ENCODE measurements around the gene SLCO3A1.
"Not testable (repeated sequence)": the region's sequence is repeated elsewhere in the genome, so short reads cannot be mapped to it uniquely, and the experiment has no call there.

Gene SLCO3A1

GRCh38 chr15:92161039-92161670 is 307.6 kb downstream of the SLCO3A1 start:
- no peak for DNase-seq (ENCODE audit: low read depth in 2 of 2)

DNA sequence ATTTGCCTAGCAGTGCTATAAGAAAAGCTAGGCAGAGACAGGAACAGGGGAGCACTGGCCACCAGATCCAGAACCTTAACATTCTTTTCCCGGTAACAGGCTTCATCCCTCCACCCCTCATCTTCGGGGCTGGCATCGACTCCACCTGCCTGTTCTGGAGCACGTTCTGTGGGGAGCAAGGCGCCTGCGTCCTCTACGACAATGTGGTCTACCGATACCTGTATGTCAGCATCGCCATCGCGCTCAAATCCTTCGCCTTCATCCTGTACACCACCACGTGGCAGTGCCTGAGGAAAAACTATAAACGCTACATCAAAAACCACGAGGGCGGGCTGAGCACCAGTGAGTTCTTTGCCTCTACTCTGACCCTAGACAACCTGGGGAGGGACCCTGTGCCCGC is 309.1 kb downstream of the SLCO3A1 start:
- no peak for DNase-seq (ENCODE audit: low read depth in 2 of 2)

GRCh38 chr15:92163641-92164040 is 310.1 kb downstream of the SLCO3A1 start:
- DNase-seq (ENCODE audit: low read depth in 2 of 2): no peak

GRCh38 chr15:92164327-92165000 is 311.0 kb downstream of the SLCO3A1 start:
- no peak for DNase-seq (ENCODE audit: low read depth in 2 of 2)

GRCh38 chr15:92165001-92165346 is 311.5 kb downstream of the SLCO3A1 start:
- no peak for DNase-seq (ENCODE audit: low read depth in 2 of 2)

DNA sequence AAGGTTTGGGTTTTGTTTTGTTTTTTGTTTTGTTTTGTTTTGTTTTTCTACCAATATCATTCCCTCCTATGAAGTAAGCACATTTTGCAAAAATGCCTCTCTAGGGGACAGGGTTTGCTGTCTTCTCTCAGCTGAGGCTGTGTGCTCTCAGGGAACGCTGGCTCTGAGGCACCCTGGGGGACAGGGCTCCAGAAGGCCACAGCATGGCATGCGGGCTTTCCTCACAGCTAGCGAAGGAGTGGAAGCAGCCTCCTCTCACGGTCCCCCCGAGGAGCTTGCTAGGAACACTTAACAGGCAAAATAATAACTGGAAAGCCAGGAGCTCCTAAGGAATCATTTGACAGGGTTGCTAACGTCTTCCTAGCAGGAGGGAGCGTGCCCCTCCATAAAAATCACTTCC is 312.5 kb downstream of the SLCO3A1 start:
- no peak for DNase-seq (ENCODE audit: low read depth in 2 of 2)

GRCh38 chr15:92166751-92167405 is 313.4 kb downstream of the SLCO3A1 start:
- no peak for DNase-seq (ENCODE audit: low read depth in 2 of 2)

DNA sequence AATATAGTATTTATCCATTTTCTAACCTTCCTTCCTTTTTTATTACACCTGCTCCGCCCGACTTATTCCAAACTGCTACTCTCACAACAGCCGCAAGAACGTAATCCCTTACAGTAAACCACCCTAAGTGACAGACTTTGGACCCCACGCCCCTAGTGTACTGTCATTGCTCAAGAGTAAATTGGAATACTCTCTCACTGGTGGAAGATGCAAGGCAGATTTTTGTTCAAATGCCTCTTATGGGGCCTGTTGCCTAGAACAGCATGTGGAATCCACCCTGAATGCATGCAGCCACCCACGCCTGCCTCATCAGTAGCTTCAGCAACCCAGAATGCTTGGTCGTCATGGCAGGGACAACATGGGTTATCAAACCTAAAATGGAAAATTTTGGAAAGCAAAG is 313.9 kb downstream of the SLCO3A1 start:
- no peak for DNase-seq (ENCODE audit: low read depth in 2 of 2)

DNA sequence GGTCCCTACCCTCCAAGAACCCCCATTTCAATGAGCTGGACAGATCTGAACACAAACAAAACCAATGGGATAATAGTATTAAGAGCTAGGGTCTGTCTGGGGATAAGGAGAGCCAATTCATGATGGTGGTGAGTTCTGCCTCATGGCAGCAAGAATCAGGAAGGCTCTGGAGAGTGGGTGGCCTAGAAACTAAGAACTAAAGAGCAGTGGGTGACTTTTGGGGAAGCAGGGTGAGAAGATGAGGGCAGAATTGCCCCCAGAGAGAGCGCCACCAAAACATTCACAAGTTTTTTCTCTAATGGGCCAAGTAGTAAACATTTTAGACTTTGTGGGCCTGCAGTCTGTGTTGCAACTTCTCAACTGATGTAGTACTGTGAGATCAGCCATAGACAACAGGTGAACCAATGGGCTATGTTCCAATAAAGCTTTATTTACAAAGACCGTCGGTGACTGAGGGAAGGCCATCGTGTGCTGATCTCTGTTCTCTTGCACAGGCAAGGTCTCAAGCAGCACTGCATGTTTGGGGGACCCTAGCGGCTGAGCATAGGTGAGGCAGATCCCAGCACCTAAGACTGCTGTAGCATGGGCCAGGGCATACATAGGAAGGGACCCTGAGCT is 314.7 kb downstream of the SLCO3A1 start:
- no peak for DNase-seq (ENCODE audit: low read depth in 2 of 2)

DNA sequence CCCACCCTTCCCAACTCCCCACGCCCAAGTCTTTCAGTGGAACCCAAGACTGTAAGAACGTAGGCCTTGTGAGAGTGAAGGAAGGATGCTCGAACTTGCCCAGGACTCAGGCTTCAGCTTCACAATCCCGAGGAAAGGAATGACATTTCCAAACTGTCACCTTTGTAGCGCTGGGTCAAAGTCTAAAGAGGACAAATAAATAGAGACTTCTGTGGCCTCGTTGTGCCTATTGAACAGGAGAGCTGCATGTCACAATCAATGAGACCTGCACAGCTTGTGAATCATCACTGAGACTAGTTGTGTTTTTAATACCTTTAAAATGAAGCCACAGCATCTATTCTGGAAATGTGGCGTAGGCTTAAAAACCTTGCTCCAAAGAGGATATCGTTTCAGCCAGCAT is 317.4 kb downstream of the SLCO3A1 start:
- no peak for DNase-seq (ENCODE audit: low read depth in 2 of 2)

DNA sequence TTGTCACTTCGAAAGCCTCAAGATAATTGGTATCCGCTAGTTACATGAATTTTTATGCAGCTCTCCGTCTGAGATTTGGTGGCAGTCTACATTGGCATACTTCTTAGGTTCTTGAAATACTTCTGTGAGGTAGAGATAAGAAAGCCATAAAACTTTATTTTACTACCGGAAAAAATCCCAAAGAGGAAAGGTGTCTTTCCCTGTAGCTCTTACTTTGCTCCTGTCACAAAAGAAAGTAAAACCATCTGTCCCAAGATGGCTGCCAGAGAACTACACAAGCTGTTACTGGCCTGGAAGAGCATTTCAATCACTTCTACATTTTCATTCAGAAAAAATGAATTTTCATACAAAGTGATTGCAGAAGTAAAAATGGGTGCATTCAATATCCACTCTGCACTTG is 325.4 kb downstream of the SLCO3A1 start:
- DNase-seq (ENCODE audit: low read depth in 2 of 2): no peak

DNA sequence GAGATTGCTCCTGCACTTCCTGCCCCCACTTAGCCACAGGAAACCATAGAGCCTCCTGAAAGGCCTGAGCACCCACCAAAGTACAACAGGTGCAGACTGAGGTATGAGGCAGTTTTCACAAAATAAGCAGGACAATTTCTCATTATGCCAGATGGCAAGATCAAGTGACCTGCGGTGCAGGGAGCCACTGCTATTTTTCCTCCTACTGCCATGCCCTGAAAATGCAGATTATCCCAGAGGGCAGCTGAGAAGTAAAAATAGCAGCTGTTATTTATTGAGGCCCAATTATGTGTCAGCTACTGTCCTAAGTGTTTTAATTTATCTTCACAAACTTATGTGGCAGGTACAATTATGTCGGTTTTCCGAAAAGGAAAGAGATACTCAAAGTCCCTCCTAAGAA is 330.6 kb downstream of the SLCO3A1 start:
- DNase-seq (ENCODE audit: low read depth in 2 of 2): no peak

GRCh38 chr15:92184679-92185230 is 331.2 kb downstream of the SLCO3A1 start:
- no peak for DNase-seq (ENCODE audit: low read depth in 2 of 2)

DNA sequence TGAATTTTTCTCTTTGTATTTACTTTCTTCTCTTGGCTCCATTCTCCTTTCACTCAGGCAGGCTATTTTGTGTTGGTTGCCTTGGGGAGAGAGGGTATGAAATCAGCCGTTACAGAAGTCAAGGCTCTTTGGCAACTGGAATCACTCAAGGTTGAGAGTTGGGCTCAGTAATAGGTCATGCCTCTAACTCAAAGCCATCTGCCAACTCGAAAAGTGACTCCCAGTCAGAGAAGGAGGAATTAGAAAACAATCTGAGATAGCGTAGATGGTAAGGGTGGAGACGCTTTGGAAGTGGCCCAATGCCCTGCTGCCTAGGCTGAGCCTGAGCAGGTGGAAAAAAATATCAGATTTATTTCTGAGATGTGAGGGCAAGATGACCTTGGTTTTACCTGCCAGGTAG is 334.5 kb downstream of the SLCO3A1 start:
- DNase-seq (ENCODE audit: low read depth in 2 of 2): no peak

- no peak for DNase-seq (ENCODE audit: low read depth in 2 of 2)
Measured at GRCh38 chr15:92189166-92189565, 335.7 kb downstream of the SLCO3A1 start.

DNA sequence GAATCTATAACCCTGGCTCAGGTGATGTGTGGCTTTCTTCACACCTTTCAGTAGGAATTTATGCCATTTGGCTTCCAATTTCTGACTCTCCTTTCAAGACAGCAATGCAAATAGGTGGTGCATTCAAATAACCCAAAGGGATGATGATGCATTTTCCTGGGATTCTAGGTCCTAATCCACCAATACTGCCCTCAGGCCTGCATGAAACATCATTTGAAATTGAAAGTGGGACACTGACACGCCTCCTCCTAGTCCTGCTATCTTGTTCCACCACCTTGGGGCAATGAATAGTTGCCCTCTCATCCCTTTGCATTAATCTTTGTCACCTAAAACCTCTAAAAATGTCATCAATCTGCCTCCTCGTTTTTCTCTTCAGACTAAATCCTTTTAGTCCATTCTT is 341.7 kb downstream of the SLCO3A1 start:
- DNase-seq (ENCODE audit: low read depth in 2 of 2): no peak

GRCh38 chr15:92196342-92196741 is 342.8 kb downstream of the SLCO3A1 start:
- no peak for DNase-seq (ENCODE audit: low read depth in 2 of 2)

DNA sequence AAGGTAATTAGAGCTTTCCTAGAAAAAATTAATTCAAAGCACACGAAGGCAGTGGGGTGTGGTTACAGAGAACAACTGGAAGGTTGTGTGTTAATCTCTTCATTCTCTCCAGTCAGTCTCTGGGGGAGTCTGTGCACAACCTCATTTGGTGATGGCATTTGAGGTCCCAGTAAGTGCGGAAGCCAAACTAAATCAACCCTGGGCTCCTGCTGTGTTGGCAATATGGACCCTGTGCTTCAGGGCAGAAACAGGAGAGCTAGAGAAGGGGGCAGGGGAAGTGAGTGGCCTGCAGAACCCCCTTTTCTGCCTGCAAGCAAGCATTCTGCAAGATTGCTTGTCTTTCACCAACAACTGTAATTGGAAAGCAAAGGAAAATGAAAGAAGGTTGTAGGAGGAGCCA is 344.2 kb downstream of the SLCO3A1 start:
- no peak for DNase-seq (ENCODE audit: low read depth in 2 of 2)

DNA sequence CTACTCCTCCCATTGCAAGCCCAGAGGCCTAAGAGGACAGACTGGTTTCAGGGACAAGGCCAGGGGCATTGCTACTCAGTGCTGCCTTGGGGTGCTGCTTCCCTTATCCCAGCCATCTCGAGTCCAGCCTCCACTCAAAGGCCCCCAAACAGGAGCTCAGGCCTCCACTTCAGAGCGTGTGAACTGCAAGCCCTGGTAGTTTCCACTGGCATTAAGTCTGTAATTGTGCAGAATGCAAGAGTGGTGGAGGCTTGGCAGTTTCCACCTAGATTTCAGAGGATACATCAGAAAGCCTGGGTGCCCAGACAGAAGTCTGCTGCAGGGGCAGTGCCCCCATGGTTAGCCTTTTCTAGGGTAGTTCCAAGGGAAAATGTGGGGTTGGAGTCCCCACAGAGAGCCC is 347.4 kb downstream of the SLCO3A1 start:
- no peak for DNase-seq (ENCODE audit: low read depth in 2 of 2)

GRCh38 chr15:92205255-92205739 is 351.8 kb downstream of the SLCO3A1 start:
- no peak for DNase-seq (ENCODE audit: low read depth in 2 of 2)

GRCh38 chr15:92207601-92208000 is 354.1 kb downstream of the SLCO3A1 start:
- not testable (repeated sequence) for DNase-seq (ENCODE audit: low read depth in 2 of 2)

All from stimulated activated CD8-positive, alpha-beta memory T cell treated with anti-CD3 and anti-CD28 coated beads, Interleukin-2, amount 100 ng/mL, for 1 hour (primary cell).